PFSK-1 (cell line): ENCODE data around the gene SLC22A23.

Experiments used
- FOXP2 ChIP-seq: optimal IDR thresholded peaks from 2 replicates; pipeline ENCODE3; 2011; ENCODE audit warnings: borderline replicate concordance, control low read depth, inconsistent platforms; ENCODE audit not compliant: insufficient read depth; ENCODE audit errors: extremely low read length, extremely low read depth
- POLR2AphosphoS5 ChIP-seq: IDR thresholded peaks from 2 replicates; pipeline ENCODE4 v1.6.1; 2012; ENCODE audit warnings: low read depth, mild to moderate bottlenecking, control low read depth, low read length, moderate library complexity
- SIN3A ChIP-seq: IDR thresholded peaks from 2 replicates; pipeline ENCODE4 v1.6.1; 2012; ENCODE audit warnings: mild to moderate bottlenecking, low read length, moderate library complexity, borderline replicate concordance; ENCODE audit not compliant: insufficient read depth
- TAF1 ChIP-seq: IDR thresholded peaks from 2 replicates; pipeline ENCODE4 v1.6.1; 2012; ENCODE audit warnings: low read length, control low read depth, borderline replicate concordance; ENCODE audit not compliant: insufficient read depth
- TF ChIP-seq, protein P1 (sequence below), 2 experiments: IDR thresholded peaks; 2 replicates each; pipeline versions ENCODE4 v1.6.1 to v1.8.0; 2011 to 2012; ENCODE audit warnings: low read depth in 2 of 2, low read length in 2 of 2, control low read depth in 1 of 2, inconsistent platforms in 1 of 2, mild to moderate bottlenecking in 1 of 2, moderate library complexity in 1 of 2; ENCODE audit not compliant: insufficient read depth in 1 of 2

DNA sequence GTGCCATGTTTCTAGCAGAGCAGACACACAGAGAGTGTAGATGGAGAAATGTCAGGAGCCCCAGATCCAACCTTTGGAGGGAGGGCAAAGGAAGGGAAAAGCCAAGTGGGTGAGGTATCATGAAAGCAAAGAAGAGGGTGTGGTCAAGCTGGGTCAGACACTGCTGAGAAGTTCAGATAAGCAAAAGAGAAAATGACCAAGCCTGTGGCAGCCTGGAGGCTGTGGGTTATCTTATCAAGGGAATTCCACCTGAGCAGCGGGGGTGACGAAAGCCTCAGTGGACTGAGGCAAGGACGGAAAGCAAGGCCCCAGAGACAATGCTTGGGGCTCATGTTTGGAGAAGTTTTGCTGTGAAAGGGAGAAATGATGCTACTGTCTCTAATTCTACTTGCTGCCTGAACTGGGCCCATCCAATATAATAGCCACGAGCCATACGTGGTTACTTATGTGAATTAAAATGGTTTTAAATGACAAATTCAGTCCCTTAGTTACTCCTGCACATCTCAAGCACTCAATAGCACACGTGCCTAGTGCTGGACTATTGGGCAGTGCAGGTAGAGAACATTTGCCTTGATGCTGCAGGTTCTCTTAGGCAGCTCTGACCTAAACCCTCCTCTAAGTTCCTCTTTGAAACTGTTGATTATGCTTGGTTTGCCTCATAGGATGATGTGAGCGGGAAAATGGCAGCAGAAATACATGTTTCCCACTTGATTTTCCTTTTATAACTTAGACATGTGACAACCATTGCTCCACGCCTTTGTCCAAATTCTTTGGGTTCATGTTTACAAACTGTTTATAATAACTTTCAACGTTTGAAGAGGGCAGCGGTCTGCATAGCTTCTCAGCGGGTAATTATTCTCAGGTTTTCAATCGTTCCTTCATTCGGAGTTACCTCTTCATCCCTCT, 63.7 kb downstream of the SLC22A23 start:
- TF ChIP-seq TAF1, result no peak
- TF ChIP-seq SIN3A, result no peak
- TF ChIP-seq, protein P1, sequence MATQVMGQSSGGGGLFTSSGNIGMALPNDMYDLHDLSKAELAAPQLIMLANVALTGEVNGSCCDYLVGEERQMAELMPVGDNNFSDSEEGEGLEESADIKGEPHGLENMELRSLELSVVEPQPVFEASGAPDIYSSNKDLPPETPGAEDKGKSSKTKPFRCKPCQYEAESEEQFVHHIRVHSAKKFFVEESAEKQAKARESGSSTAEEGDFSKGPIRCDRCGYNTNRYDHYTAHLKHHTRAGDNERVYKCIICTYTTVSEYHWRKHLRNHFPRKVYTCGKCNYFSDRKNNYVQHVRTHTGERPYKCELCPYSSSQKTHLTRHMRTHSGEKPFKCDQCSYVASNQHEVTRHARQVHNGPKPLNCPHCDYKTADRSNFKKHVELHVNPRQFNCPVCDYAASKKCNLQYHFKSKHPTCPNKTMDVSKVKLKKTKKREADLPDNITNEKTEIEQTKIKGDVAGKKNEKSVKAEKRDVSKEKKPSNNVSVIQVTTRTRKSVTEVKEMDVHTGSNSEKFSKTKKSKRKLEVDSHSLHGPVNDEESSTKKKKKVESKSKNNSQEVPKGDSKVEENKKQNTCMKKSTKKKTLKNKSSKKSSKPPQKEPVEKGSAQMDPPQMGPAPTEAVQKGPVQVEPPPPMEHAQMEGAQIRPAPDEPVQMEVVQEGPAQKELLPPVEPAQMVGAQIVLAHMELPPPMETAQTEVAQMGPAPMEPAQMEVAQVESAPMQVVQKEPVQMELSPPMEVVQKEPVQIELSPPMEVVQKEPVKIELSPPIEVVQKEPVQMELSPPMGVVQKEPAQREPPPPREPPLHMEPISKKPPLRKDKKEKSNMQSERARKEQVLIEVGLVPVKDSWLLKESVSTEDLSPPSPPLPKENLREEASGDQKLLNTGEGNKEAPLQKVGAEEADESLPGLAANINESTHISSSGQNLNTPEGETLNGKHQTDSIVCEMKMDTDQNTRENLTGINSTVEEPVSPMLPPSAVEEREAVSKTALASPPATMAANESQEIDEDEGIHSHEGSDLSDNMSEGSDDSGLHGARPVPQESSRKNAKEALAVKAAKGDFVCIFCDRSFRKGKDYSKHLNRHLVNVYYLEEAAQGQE (IDR thresholded peaks at IDR 0.05; ENCODE audit: insufficient read depth in 1 of 2, low read depth in 2 of 2, low read length in 2 of 2), result no peak
- TF ChIP-seq POLR2AphosphoS5, result no peak
- no peak for TF ChIP-seq FOXP2
